Measurements from ENCODE around the gene ALPL.

DNA sequence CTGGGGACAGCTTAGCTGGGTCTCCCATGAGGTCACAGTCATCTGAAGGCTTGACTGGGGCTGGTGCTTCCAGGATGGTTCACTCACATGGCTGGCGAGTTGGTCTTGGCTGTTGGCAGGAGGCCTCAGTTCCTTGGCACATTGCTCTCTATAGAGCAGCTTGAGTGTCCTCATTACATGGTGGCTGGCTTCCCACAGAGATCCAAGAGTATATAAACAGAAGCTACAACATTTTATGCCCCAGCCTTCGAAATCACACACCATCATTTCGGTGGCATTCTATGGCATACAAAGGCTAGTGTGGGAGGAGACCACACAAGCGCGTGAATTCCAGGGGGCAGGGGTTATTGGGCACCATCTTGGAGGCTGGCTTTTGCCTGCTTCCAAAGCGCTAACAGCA is 63.0 kb downstream of the ALPL start:
- TF ChIP-seq POLR2AphosphoS5 (IDR thresholded peaks at IDR 0.05): no peak
- TF ChIP-seq CTCF (IDR thresholded peaks at IDR 0.05): no peak

Measured in stomach (tissue), 4 donors.